OCI-LY7 (cell line): ENCODE measurements around the gene TEX22. TPM values are rescaled to one million over a fixed set of nuclear protein-coding genes. Genes with fewer than 3 reads are reported as not detected.

ENCODE experiments used
- BruUV-seq: library from RNA; stranded (reverse); fragments of 400-500 nt; replicated peaks from 2 replicates; lab custom pipeline; 2021; lab: Mats Ljungman, UMichigan
- CTCF ChIA-PET: fragments of 300-600 bp; sonication (Branson Sonifier 250); formaldehyde crosslinking; loops from one replicate; lab custom pipeline; 2022; ENCODE audit warnings: antibody characterized with exemption; ENCODE audit not compliant: unreplicated experiment; lab: Charles Lee
- POLR2A ChIA-PET: fragments of 300-600 bp; sonication (Branson Sonifier 250); formaldehyde crosslinking; loops from one replicate; lab custom pipeline; 2022; ENCODE audit warnings: antibody characterized with exemption; lab: Charles Lee
- DNase-seq: peaks from one replicate; pipeline ENCODE4 v3.0.0-alpha.2; 2015; ENCODE audit warnings: low spot score
- H2AFZ ChIP-seq: fragments of 200-600 bp; sonication (generic), shearing (Covaris generic); 2 replicates; pipeline ENCODE4 v1.6.1; 2014; ENCODE audit warnings: mild to moderate bottlenecking, antibody characterized with exemption, low read length, moderate library complexity
- H3K27ac ChIP-seq: fragments of 200-600 bp; sonication (generic); 2 replicates; pipeline ENCODE4 v1.5.1; 2014; ENCODE audit warnings: mixed run types, low read depth, mild to moderate bottlenecking, moderate library complexity, low read length, inconsistent platforms; ENCODE audit not compliant: poor library complexity, severe bottlenecking
- H3K36me3 ChIP-seq: fragments of 200-600 bp; sonication (generic); 2 replicates; pipeline ENCODE4 v1.6.1; 2014; ENCODE audit warnings: mild to moderate bottlenecking, antibody characterized with exemption, low read length, moderate library complexity, mixed read lengths; ENCODE audit not compliant: insufficient read depth
- H3K4me1 ChIP-seq: fragments of 200-600 bp; sonication (generic); 2 replicates; pipeline ENCODE4 v1.5.1; 2014; ENCODE audit warnings: mild to moderate bottlenecking, low read length; ENCODE audit not compliant: insufficient read depth, poor library complexity, severe bottlenecking
- H3K4me2 ChIP-seq: fragments of 200-600 bp; sonication (generic); 2 replicates; pipeline ENCODE4 v1.6.1; 2014; ENCODE audit warnings: mild to moderate bottlenecking, low read length
- H3K4me3 ChIP-seq: fragments of 200-600 bp; sonication (generic); 2 replicates; pipeline ENCODE4 v1.5.1; 2014; ENCODE audit warnings: mild to moderate bottlenecking, low read depth, low read length; ENCODE audit not compliant: poor library complexity, severe bottlenecking
- H3K79me2 ChIP-seq: fragments of 200-600 bp; sonication (generic); 2 replicates; pipeline ENCODE4 v1.6.1; 2016; ENCODE audit warnings: low read depth, mild to moderate bottlenecking, low read length, moderate library complexity, mixed read lengths; ENCODE audit not compliant: insufficient read depth
- H3K9me2 ChIP-seq: fragments of 200-600 bp; sonication (generic); 2 replicates; pipeline ENCODE4 v1.6.1; 2016; ENCODE audit warnings: mild to moderate bottlenecking, low read length, mixed read lengths; ENCODE audit not compliant: insufficient read depth
- H3K9me3 ChIP-seq: fragments of 200-600 bp; sonication (generic); 2 replicates; pipeline ENCODE4 v1.6.1; 2014; ENCODE audit warnings: mild to moderate bottlenecking, mixed run types, low read length, mixed read lengths
- H4K20me1 ChIP-seq: fragments of 200-600 bp; sonication (generic); 2 replicates; pipeline ENCODE4 v1.6.1; 2014; ENCODE audit warnings: mild to moderate bottlenecking, antibody characterized with exemption, low read length, moderate library complexity, mixed read lengths; ENCODE audit not compliant: insufficient read depth
- EZH2phosphoT487 ChIP-seq: fragments of 200-600 bp; sonication (generic); IDR thresholded peaks from 2 replicates; pipeline ENCODE4 v1.6.1; 2018; ENCODE audit warnings: low read depth, borderline replicate concordance, mild to moderate bottlenecking, mixed run types, antibody characterized with exemption, low read length, moderate library complexity, mixed read lengths
- intact Hi-C: fragments of 100-400 bp; cut with micrococcal nuclease; formaldehyde crosslinking; loops from one replicate; pipeline ENCODE4 v1.10.0; 2022; ENCODE audit not compliant: unreplicated experiment
- total RNA-seq, 2 experiments: library from RNA; depleted of rRNA in 1 of 2; stranded (reverse); fragments of >200 nt in 1 of 2; shearing (Covaris generic) in 1 of 2; gene quantifications; 2 replicates each; pipeline ENCODE4 v1.2.3, GENCODE V29; 2014 to 2022
- TF ChIP-seq, protein P1 (sequence below): fragments of 200-600 bp; sonication (generic); conservative IDR thresholded peaks from 2 replicates; pipeline ENCODE4 v1.5.1; 2014; ENCODE audit warnings: mild to moderate bottlenecking, antibody characterized with exemption, low read length, moderate library complexity, mixed read lengths

TEX22 gene
- total RNA-seq, 2 experiments from 2014 or later: 1.3 to 9.2 TPM

DNA sequence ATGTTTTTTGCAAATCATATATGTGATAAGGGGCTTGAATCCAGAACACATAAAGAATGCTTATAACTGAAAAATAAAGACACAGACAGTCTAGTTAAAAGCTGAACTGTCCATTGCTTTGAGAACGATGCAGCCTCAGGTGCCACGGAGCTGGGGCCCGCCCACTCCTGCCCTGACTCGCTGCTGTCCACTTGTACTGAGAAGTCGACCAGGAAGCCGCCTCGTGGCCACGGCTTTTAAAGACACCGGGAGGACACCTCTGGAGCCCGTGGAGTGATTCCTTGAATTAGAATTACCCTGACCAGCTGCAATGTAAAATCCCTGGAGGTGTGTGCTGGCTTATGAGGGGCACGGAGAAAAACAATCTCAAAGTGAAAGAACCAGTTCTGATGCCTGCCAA, 23.9 kb upstream of the TEX22 start:
- ChIA-PET POLR2A (interaction anchor here (0.6 kb wide), 1 partner anchor 115 kb away, joined by 5 read pairs; no protein-coding TSS in a partner anchor), CTCF (no interaction called here)
- Histone ChIP-seq H3K4me2 (no peak overlapping the region), H2AFZ (no peak overlapping the region), H3K36me3 (no peaks in the 10 kb centered on the region), H3K4me1 (peaks cover 8% of the 10 kb centered on the region), H3K9me2 (no peaks in the 10 kb centered on the region), H3K9me3 (no peaks in the 10 kb centered on the region), H3K4me3 (no peak overlapping the region), H3K79me2 (no peaks in the 10 kb centered on the region), H4K20me1 (no peaks in the 10 kb centered on the region), H3K27ac (no peak overlapping the region)
- no peak for DNase-seq
- TF ChIP-seq, protein P1, sequence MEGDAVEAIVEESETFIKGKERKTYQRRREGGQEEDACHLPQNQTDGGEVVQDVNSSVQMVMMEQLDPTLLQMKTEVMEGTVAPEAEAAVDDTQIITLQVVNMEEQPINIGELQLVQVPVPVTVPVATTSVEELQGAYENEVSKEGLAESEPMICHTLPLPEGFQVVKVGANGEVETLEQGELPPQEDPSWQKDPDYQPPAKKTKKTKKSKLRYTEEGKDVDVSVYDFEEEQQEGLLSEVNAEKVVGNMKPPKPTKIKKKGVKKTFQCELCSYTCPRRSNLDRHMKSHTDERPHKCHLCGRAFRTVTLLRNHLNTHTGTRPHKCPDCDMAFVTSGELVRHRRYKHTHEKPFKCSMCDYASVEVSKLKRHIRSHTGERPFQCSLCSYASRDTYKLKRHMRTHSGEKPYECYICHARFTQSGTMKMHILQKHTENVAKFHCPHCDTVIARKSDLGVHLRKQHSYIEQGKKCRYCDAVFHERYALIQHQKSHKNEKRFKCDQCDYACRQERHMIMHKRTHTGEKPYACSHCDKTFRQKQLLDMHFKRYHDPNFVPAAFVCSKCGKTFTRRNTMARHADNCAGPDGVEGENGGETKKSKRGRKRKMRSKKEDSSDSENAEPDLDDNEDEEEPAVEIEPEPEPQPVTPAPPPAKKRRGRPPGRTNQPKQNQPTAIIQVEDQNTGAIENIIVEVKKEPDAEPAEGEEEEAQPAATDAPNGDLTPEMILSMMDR: no peak
- TF ChIP-seq EZH2phosphoT487: no peak
- intact Hi-C loops: no loop called here
- no TSS peak for BruUV-seq

DNA sequence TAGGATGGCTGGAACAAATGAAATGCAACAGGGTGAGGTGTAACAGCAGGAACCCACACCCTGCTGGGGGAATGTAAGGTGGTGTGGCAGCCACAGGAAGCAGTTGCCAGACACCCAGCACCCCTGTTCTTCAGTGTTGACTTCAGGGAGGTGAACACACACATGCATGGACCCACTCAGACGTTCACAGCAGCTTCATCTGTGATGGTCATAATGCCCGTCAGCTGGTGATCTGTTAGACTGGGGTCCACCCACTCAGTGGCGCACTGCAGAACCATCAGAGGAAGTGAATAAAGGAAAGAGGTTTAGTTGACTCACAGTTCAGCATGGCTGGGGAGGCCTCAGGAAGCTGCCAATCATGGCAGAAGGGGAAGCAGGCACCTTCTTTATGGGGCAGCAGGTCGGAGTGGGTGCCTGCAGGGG, 22.7 kb upstream of the TEX22 start:
- H3K27ac ChIP-seq: no peak overlapping the region
- no peaks in the 10 kb centered on the region for H3K9me3 ChIP-seq
- no peak for TF ChIP-seq EZH2phosphoT487
- TF ChIP-seq, protein P1: no peak
- BruUV-seq: no TSS peak
- intact Hi-C loops: no loop called here
- H3K79me2 ChIP-seq: no peaks in the 10 kb centered on the region
- no peaks in the 10 kb centered on the region for H3K9me2 ChIP-seq
- peak; percentile 23 for DNase-seq
- no peak overlapping the region for H2AFZ ChIP-seq
- H3K4me2 ChIP-seq: no peak overlapping the region
- POLR2A ChIA-PET: no interaction called here
- CTCF ChIA-PET: no interaction called here
- H3K4me3 ChIP-seq: no peak overlapping the region
- no peaks in the 10 kb centered on the region for H3K36me3 ChIP-seq
- peaks cover 8% of the 10 kb centered on the region for H3K4me1 ChIP-seq
- no peaks in the 10 kb centered on the region for H4K20me1 ChIP-seq

DNA sequence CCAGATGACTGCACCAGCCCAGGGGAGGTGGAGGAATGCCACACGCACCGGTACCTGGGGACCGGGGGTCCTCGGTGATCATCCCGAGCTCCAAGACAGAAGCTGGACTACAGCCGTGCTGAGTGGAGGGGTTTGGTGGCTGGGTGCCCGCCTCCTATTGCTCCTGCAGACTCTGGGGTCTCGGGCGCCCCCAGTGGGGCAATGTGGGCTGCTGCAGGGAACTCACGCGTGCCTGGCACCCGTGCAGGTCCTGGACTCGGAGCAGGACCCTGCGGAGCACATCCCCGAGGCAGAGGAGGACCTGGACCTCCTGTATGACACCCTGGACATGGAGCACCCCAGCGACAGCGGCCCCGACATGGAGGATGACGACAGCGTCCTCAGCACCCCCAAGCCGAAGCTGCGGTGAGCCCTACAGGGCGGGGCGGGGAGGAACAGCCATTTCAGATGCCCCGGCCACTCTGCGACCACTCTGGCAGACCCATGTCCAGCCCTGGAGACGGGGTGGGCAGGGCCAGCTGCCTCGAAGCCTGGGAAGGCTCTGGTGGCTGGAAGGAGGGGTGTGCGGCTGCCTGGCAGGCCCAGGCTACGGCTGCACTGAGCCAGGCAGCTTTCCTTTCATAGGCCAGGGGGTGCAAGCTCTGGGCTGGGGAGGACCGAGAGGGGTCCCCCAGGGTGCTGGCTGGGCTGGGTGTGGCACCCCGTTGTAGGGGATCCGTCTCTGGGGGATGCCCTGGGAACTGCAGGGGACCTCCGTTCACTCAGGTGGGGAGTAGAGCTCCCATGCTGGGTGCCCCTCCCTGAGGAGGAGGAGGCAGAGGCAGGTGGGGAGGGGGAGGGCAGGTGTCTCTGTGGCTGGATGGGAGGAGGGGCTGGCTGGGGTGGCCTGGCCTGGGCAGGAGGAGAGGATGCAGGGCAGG, 21.6 kb upstream of the TEX22 start:
- Histone ChIP-seq H3K27ac (no peak overlapping the region), H4K20me1 (no peaks in the 10 kb centered on the region), H3K36me3 (no peaks in the 10 kb centered on the region), H3K4me2 (no peak overlapping the region), H2AFZ (no peak overlapping the region), H3K4me3 (no peak overlapping the region), H3K79me2 (no peaks in the 10 kb centered on the region), H3K9me2 (no peaks in the 10 kb centered on the region), H3K4me1 (peaks cover 8% of the 10 kb centered on the region), H3K9me3 (no peaks in the 10 kb centered on the region)
- no TSS peak for BruUV-seq
- intact Hi-C loops: no loop called here
- CTCF ChIA-PET: no interaction called here
- no peak for TF ChIP-seq EZH2phosphoT487
- TF ChIP-seq, protein P1: peak; percentile 62
- POLR2A ChIA-PET: no interaction called here
- peak; percentile 29 for DNase-seq
